MCF 10A (cell line): ENCODE measurements around the gene SRC. TPM values are rescaled to one million over a fixed set of nuclear protein-coding genes. Genes with fewer than 3 reads are reported as not detected.

Experiments used
- BruUV-seq: library from RNA; stranded (reverse); fragments of 400-500 nt; replicated peaks from 2 replicates; lab custom pipeline; 2021; lab: Mats Ljungman, UMichigan
- CTCF ChIA-PET: fragments of 300-600 bp; sonication (Branson Sonifier 250); formaldehyde crosslinking; extraction: SDS; loops from one replicate; lab custom pipeline; 2021; ENCODE audit warnings: antibody characterized with exemption, inconsistent platforms; lab: Yijun Ruan, JAX
- POLR2A ChIA-PET: fragments of 300-600, 350-650 bp; sonication (Branson Sonifier 250); formaldehyde crosslinking; extraction: SDS; loops from one replicate; lab custom pipeline; 2020; ENCODE audit warnings: antibody characterized with exemption, inconsistent platforms; lab: Yijun Ruan, JAX
- DNase-seq: peaks from one replicate; pipeline ENCODE4 v3.0.0-alpha.2; 2018; ENCODE audit not compliant: unreplicated experiment
- H3K27ac Mint-ChIP-seq: one replicate; pipeline ENCODE4 v1.8.0; 2022; ENCODE audit warnings: mild to moderate bottlenecking, low read depth, mixed read lengths; ENCODE audit not compliant: unreplicated experiment
- H3K27me3 Mint-ChIP-seq: one replicate; pipeline ENCODE4 v1.8.0; 2022; ENCODE audit warnings: mixed read lengths; ENCODE audit not compliant: insufficient read depth, unreplicated experiment
- H3K36me3 Mint-ChIP-seq: one replicate; pipeline ENCODE4 v1.8.0; 2022; ENCODE audit warnings: mild to moderate bottlenecking, moderate library complexity, mixed read lengths; ENCODE audit not compliant: insufficient read depth, unreplicated experiment
- H3K4me1 Mint-ChIP-seq: one replicate; pipeline ENCODE4 v1.8.0; 2022; ENCODE audit warnings: mixed read lengths; ENCODE audit not compliant: insufficient read depth, unreplicated experiment
- H3K4me3 Mint-ChIP-seq: one replicate; pipeline ENCODE4 v1.8.0; 2022; ENCODE audit warnings: mild to moderate bottlenecking, moderate library complexity, mixed read lengths; ENCODE audit not compliant: unreplicated experiment
- H3K9me3 Mint-ChIP-seq: one replicate; pipeline ENCODE4 v1.8.0; 2022; ENCODE audit warnings: mixed read lengths; ENCODE audit not compliant: unreplicated experiment
- CTCF ChIP-seq: fragments of 200-600 bp; IDR thresholded peaks from one replicate; pipeline ENCODE4 v1.8.0; 2022; ENCODE audit warnings: antibody characterized with exemption, mild to moderate bottlenecking; ENCODE audit not compliant: unreplicated experiment
- intact Hi-C: fragments of 100-400 bp; cut with micrococcal nuclease; formaldehyde crosslinking; loops from 2 replicates; pipeline ENCODE4 v1.14.1; 2022
- total RNA-seq: library from RNA; stranded (reverse); gene quantifications from 2 replicates; pipeline ENCODE4 v1.2.3, GENCODE V29; 2022

The SRC gene
- total RNA-seq, 1 experiment from 2014 or later, result 28.1 TPM

DNA sequence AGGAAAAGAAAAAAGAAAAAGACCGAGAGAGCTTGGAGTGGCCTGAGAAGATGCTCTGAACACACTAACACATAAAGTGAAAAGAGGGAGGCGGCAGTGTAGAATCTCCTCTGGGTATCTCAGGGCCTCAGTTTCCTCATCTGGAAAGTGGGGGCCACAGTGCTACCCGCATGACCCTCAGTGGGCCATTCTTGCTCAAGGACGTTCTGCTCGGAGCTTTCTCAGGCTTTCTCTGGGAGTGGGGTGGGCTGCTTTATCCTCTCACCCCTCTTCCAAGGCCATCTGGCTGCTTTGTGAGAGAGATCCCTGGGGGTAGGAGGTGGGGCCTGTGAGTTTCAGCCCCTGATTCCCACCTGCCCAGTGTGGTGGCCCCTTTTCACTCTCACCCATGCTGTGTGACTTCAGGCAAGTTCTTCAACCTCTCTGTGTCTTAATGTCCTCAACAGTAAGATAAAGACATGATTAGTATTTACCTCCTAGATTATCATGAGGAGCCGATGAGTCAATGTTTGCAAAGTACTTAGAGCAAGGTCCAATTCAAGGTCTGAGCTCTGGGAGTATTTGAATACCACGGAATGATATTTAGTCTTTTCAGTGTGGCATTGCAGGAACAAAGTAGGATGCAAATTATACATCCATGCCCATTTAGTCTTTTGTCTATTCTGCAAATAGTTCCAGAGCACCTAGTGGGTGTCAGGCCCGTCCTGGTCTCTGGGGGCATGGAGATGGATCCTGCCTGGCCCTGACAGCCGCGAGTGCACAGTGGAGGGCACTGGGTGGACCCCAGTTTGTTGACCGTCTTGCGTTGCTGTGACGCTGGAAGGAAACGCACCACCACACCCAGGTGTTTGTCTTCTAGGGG is 34.3 kb downstream of the SRC start:
- POLR2A ChIA-PET, result interaction anchor here (0.6 kb wide), 1 partner anchor 14 kb away, joined by 3 read pairs; no protein-coding TSS in a partner anchor
- H3K36me3 Mint-ChIP-seq, result peaks cover 28% of the 10 kb centered on the region
- H3K9me3 Mint-ChIP-seq, result no peaks in the 10 kb centered on the region
- no peak for TF ChIP-seq CTCF
- H3K27me3 Mint-ChIP-seq, result no peaks in the 10 kb centered on the region
- no peak for DNase-seq
- CTCF ChIA-PET, result interaction anchor here (0.5 to 1.3 kb wide), 2 partner anchors 110 to 1145 kb away, joined by 3 to 4 read pairs; no protein-coding TSS in a partner anchor
- no peak overlapping the region for H3K27ac Mint-ChIP-seq
- BruUV-seq, result no TSS peak
- intact Hi-C loops, result no loop called here
- H3K4me1 Mint-ChIP-seq, result peaks cover 5% of the 10 kb centered on the region
- no peak overlapping the region for H3K4me3 Mint-ChIP-seq

GRCh38 chr20:37380864-37381579 is 35.1 kb downstream of the SRC start:
- BruUV-seq, result no TSS peak
- ChIA-PET CTCF (interaction anchor here (0.6 to 1.9 kb wide), 4 partner anchors 16 to 665 kb away, joined by 3 to 6 read pairs (median 4); partner anchors contain the start of gene MANBAL), POLR2A (interaction anchor here (1.1 kb wide), 2 partner anchors 99 to 123 kb away, joined by 4 to 5 read pairs; no protein-coding TSS in a partner anchor)
- Mint-ChIP-seq H3K9me3 (no peaks in the 10 kb centered on the region), H3K36me3 (peaks cover 27% of the 10 kb centered on the region), H3K27me3 (no peaks in the 10 kb centered on the region), H3K27ac (no peak overlapping the region), H3K4me3 (no peak overlapping the region), H3K4me1 (peaks cover 5% of the 10 kb centered on the region)
- TF ChIP-seq CTCF, result no peak
- intact Hi-C loops, result no loop called here
- no peak for DNase-seq

GRCh38 chr20:37381621-37382471 is 35.9 kb downstream of the SRC start:
- Mint-ChIP-seq H3K36me3 (peaks cover 28% of the 10 kb centered on the region), H3K4me3 (no peak overlapping the region), H3K27me3 (no peaks in the 10 kb centered on the region), H3K4me1 (peaks cover 5% of the 10 kb centered on the region), H3K9me3 (no peaks in the 10 kb centered on the region), H3K27ac (no peak overlapping the region)
- intact Hi-C loops, result no loop called here
- ChIA-PET CTCF (interaction anchor here (0.6 to 4.0 kb wide), 8 partner anchors 10 to 723 kb away, joined by 3 to 43 read pairs (median 4); partner anchors contain the start of gene MANBAL), POLR2A (interaction anchor here (1.1 kb wide), 2 partner anchors 99 to 122 kb away, joined by 4 to 5 read pairs; no protein-coding TSS in a partner anchor)
- DNase-seq, result no peak
- TF ChIP-seq CTCF, result no peak
- no TSS peak for BruUV-seq
